GM23338 (cell line): ENCODE measurements around the gene PACC1. TPM values are rescaled to one million over a fixed set of nuclear protein-coding genes. Genes with fewer than 3 reads are reported as not detected.

Source experiments
- ATAC-seq: fragments of 200-7000 bp; cut with Tn5 transposase; 3 replicates; pipeline ENCODE4 v1.9.1; 2020
- DNase-seq: peaks from one replicate; pipeline ENCODE4 v3.0.0-alpha.2; 2015; ENCODE audit warnings: low spot score
- H2AFZ ChIP-seq: fragments of 200-600 bp; sonication (generic); 2 replicates; pipeline ENCODE4 v1.8.0; 2016; ENCODE audit warnings: antibody characterized with exemption, mild to moderate bottlenecking, moderate library complexity
- H3F3A ChIP-seq: fragments of 200-600 bp; sonication (generic); replicated peaks from 2 replicates; pipeline ENCODE4 v1.8.0; 2017; ENCODE audit warnings: antibody characterized with exemption, mixed run types, low read depth
- H3K27ac ChIP-seq: fragments of 200-600 bp; sonication (generic); 2 replicates; pipeline ENCODE4 v1.6.1; 2016; ENCODE audit warnings: low read depth
- H3K27me3 ChIP-seq: fragments of 200-600 bp; sonication (generic); 2 replicates; pipeline ENCODE4 v1.8.0; 2016; ENCODE audit warnings: mild to moderate bottlenecking, mixed run types, moderate library complexity; ENCODE audit not compliant: insufficient read depth
- H3K36me3 ChIP-seq: fragments of 200-600 bp; sonication (generic); 2 replicates; pipeline ENCODE4 v1.8.0; 2016; ENCODE audit warnings: mild to moderate bottlenecking; ENCODE audit not compliant: insufficient read depth
- H3K4me1 ChIP-seq: fragments of 200-600 bp; sonication (generic); 2 replicates; pipeline ENCODE4 v1.8.0; 2016; ENCODE audit warnings: mild to moderate bottlenecking, moderate library complexity; ENCODE audit not compliant: insufficient read depth
- H3K4me2 ChIP-seq: fragments of 200-600 bp; sonication (generic); 2 replicates; pipeline ENCODE4 v1.7.1; 2017; ENCODE audit warnings: mixed run types
- H3K4me3 ChIP-seq: fragments of 200-600 bp; sonication (generic); 2 replicates; pipeline ENCODE4 v1.6.1; 2016; ENCODE audit warnings: mixed run types
- H3K79me2 ChIP-seq: fragments of 200-600 bp; sonication (generic); replicated peaks from 2 replicates; pipeline ENCODE4 v1.8.0; 2017; ENCODE audit warnings: mild to moderate bottlenecking; ENCODE audit not compliant: insufficient read depth
- H3K9me2 ChIP-seq: fragments of 200-600 bp; sonication (generic); 2 replicates; pipeline ENCODE4 v1.8.0; 2017; ENCODE audit not compliant: insufficient read depth
- H4K20me1 ChIP-seq: fragments of 200-600 bp; sonication (generic); replicated peaks from 2 replicates; pipeline ENCODE4 v1.8.0; 2017; ENCODE audit warnings: mild to moderate bottlenecking; ENCODE audit not compliant: insufficient read depth
- H3K27ac Mint-ChIP-seq: 2 replicates; pipeline ENCODE4 v1.8.0; 2020; ENCODE audit warnings: inconsistent platforms, mild to moderate bottlenecking, moderate library complexity, mixed read lengths
- H3K27me3 Mint-ChIP-seq: 3 replicates; pipeline ENCODE4 v1.8.0; 2022; ENCODE audit warnings: low read depth, mild to moderate bottlenecking, moderate library complexity, mixed read lengths, inconsistent platforms; ENCODE audit not compliant: insufficient read depth, poor library complexity
- H3K36me3 Mint-ChIP-seq: 3 replicates; pipeline ENCODE4 v1.8.0; 2021; ENCODE audit warnings: low read depth, mild to moderate bottlenecking, inconsistent platforms, moderate library complexity, mixed read lengths
- H3K4me1 Mint-ChIP-seq: 3 replicates; pipeline ENCODE4 v1.8.0; 2020; ENCODE audit warnings: mild to moderate bottlenecking, inconsistent platforms, mixed read lengths
- H3K4me3 Mint-ChIP-seq: 3 replicates; pipeline ENCODE4 v1.8.0; 2021; ENCODE audit warnings: moderate library complexity, mild to moderate bottlenecking, inconsistent platforms, mixed read lengths
- H3K9me3 Mint-ChIP-seq: 3 replicates; pipeline ENCODE4 v1.8.0; 2020; ENCODE audit warnings: moderate library complexity, mild to moderate bottlenecking, inconsistent platforms, mixed read lengths
- CREB1 ChIP-seq: fragments of 250-450 bp; sonication (Bioruptor Pico); IDR thresholded peaks from 2 replicates; pipeline ENCODE4 v1.5.0; 2020; ENCODE audit warnings: low read depth, mild to moderate bottlenecking, moderate library complexity
- EZH2 ChIP-seq: fragments of 200-600 bp; sonication (generic); IDR thresholded peaks from one replicate; pipeline ENCODE4 v1.8.0; 2017; ENCODE audit warnings: antibody characterized with exemption, mild to moderate bottlenecking, low read depth; ENCODE audit not compliant: unreplicated experiment
- EZH2phosphoT487 ChIP-seq: fragments of 200-600 bp; sonication (generic); IDR thresholded peaks from one replicate; pipeline ENCODE4 v1.8.1; 2018; ENCODE audit warnings: antibody characterized with exemption; ENCODE audit not compliant: unreplicated experiment
- JUNB ChIP-seq: IDR thresholded peaks from one replicate; pipeline ENCODE4 v1.6.1; 2016; ENCODE audit warnings: antibody characterized with exemption; ENCODE audit not compliant: unreplicated experiment
- NANOG ChIP-seq: IDR thresholded peaks from 2 replicates; pipeline ENCODE4 v1.6.1; 2016; ENCODE audit warnings: antibody characterized with exemption, borderline replicate concordance
- POLR2AphosphoS5 ChIP-seq: IDR thresholded peaks from 2 replicates; pipeline ENCODE4 v1.6.1; 2016; ENCODE audit warnings: antibody characterized with exemption, low read depth
- REST ChIP-seq: IDR thresholded peaks from one replicate; pipeline ENCODE4 v1.6.1; 2018; ENCODE audit warnings: antibody characterized with exemption; ENCODE audit not compliant: unreplicated experiment
- STAT1 ChIP-seq: IDR thresholded peaks from one replicate; pipeline ENCODE4 v1.6.1; 2016; ENCODE audit warnings: antibody characterized with exemption; ENCODE audit not compliant: unreplicated experiment
- ZNF114 ChIP-seq: fragments of 250-450 bp; sonication (Bioruptor Pico); IDR thresholded peaks from 2 replicates; pipeline ENCODE4 v1.5.0; 2020; ENCODE audit warnings: mild to moderate bottlenecking, moderate library complexity
- ZNF462 ChIP-seq: fragments of 250-450 bp; sonication (Bioruptor Pico); IDR thresholded peaks from 2 replicates; pipeline ENCODE4 v1.5.0; 2020; ENCODE audit warnings: mild to moderate bottlenecking, moderate library complexity
- polyA plus RNA-seq: library from polyadenylated mRNA; unstranded; fragments of >200 nt; fragmentation: Nextera tagmentation; extraction: Ambion mirVana; gene quantifications from 2 replicates; pipeline ENCODE4 v1.2.1, GENCODE V29; 2016
- total RNA-seq: library from RNA; depleted of rRNA; stranded (reverse); fragments of >200 nt; shearing (Covaris generic); gene quantifications from 2 replicates; pipeline ENCODE4 v1.2.3, GENCODE V29; 2014

The PACC1 gene
- total and polyA plus RNA-seq, 2 experiments from 2014 or later: 17.1 to 18.0 TPM

GRCh38 chr1:212428496-212428895 lies 13.8 kb upstream of the PACC1 start:
- peaks cover 15% of the 10 kb centered on the region for H3K4me1 Mint-ChIP-seq
- H3K9me3 Mint-ChIP-seq: no peaks in the 10 kb centered on the region
- H3K4me1 ChIP-seq: peaks cover 12% of the 10 kb centered on the region; the same call in 1 of the 2 replicates
- H3K27me3 Mint-ChIP-seq: peaks cover 5% of the 10 kb centered on the region
- DNase-seq (no peak), ATAC-seq (no peak)
- H4K20me1 ChIP-seq: no peaks in the 10 kb centered on the region
- no peak overlapping the region for H2AFZ ChIP-seq
- H3K27me3 ChIP-seq: peaks cover 4% of the 10 kb centered on the region
- TF ChIP-seq JUNB: no peak
- TF ChIP-seq NANOG: no peak
- TF ChIP-seq REST: no peak
- no peak for TF ChIP-seq EZH2
- no peak for TF ChIP-seq POLR2AphosphoS5
- no peak for TF ChIP-seq ZNF462 (CRISPR knock-in tag)
- no peak for TF ChIP-seq CREB1 (CRISPR knock-in tag)
- no peak for TF ChIP-seq STAT1
- no peak for TF ChIP-seq ZNF114 (CRISPR knock-in tag)
- no peak for TF ChIP-seq EZH2phosphoT487
- no peaks in the 10 kb centered on the region for H3F3A ChIP-seq
- no peak overlapping the region for H3K4me2 ChIP-seq
- no peak overlapping the region for H3K27ac ChIP-seq
- no peak overlapping the region for H3K27ac Mint-ChIP-seq
- no peak overlapping the region for H3K4me3 Mint-ChIP-seq
- H3K36me3 ChIP-seq: no peaks in the 10 kb centered on the region
- no peaks in the 10 kb centered on the region for H3K36me3 Mint-ChIP-seq
- no peaks in the 10 kb centered on the region for H3K79me2 ChIP-seq
- no peak overlapping the region for H3K4me3 ChIP-seq
- no peaks in the 10 kb centered on the region for H3K9me2 ChIP-seq
